Activated naive CD4-positive, alpha-beta T cell (primary cell): ENCODE measurements around the gene ZNF593.

Source experiments
- DNase-seq, 4 experiments: peaks; one replicate each; lab custom pipeline; 2025; lab: John Stamatoyannopoulos, UW

The ZNF593 gene

GRCh38 chr1:26169198-26169554 is 532 bp upstream of the ZNF593 start:
- DNase-seq, result no peak

GRCh38 chr1:26170472-26170821 is 739 bp downstream of the ZNF593 start:
- no peak for DNase-seq

- no peak for DNase-seq
These were observed 1.7 kb downstream of the ZNF593 start, which contains the start of gene ZNF593OS for GRCh38 chr1:26171084-26172072. TSS of gene ZNF593OS (minus strand) at chr1:26171832. CDS start at chr1:26171661, 171 bp downstream.

DNA sequence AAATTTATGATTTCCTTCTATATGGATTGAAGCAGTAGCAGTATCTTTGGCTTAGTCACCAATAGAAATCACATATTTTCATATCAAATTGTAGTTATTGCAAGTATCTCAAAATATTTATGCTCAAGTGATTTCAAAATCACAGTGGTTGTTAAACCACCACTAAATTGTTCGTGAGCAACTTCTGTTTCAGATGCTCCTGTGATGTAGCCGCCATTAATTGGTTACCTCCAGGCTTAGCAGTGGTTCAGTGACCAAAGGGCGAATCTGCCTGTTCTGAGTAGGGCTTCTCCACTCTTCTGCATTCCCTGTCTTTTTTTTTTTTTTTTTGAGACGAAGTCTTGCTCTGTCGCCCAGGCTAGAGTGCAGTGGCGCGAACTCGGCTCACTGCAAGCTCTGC is 5.6 kb downstream of the ZNF593 start:
- DNase-seq, result no peak

DNA sequence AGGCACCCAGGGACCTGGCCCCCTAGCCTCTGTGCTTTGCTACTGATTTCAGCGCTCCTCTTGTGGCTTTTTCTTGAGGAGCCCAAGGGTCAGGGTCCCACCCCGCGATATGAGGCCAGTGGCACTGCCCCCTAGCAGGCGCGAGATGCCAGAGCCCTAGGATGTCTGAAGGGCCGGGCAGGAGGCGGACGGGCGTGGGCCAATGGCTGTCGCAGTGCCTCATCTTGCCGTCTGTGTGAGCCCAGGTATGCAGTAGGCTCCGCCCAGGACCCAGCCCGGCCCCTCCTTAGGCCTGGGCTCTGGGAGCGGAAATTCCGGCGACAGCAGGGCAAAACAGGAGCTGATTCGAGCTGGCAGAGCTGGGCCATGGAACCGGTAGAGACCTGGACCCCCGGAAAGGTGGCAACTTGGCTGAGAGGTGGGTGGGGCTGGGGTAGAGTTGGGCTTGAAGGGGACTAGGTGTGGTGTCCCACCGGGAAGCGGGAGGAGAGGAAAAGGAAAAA is 7.5 kb downstream of the ZNF593 start, which contains the start of gene CNKSR1:
TSS of gene CNKSR1 (plus strand) at position 310 of the 503 bp plus-strand sequence. CDS start at position 367, 57 bp downstream.
- DNase-seq, result no peak

DNA sequence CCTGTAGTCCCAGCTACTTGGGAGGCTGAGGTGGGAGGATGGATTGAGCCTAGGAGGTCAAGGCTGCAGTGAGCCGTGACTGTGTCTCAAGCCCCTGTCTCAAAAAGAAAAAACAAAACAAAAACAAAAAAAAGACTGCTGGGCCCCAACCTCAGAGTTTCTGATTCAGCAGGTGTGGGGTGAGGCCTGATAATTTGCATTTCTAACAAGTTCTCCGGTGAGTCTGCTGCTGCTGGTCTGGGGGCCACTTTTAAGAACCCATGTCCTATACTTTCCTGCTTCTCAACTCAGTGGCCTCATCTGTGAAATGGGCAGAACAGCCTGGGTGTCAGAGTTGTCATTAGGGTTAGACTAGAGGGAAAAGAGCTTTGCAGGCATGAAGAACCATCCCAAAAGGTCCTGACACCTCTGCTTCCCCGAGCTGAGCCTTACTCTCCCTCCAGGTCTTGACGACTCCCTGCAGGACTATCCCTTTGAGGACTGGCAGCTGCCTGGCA is 10.3 kb downstream of the ZNF593 start:
- no peak for DNase-seq

- no peak for DNase-seq
These were observed 12.1 kb downstream of the ZNF593 start for GRCh38 chr1:26181586-26182382.

DNA sequence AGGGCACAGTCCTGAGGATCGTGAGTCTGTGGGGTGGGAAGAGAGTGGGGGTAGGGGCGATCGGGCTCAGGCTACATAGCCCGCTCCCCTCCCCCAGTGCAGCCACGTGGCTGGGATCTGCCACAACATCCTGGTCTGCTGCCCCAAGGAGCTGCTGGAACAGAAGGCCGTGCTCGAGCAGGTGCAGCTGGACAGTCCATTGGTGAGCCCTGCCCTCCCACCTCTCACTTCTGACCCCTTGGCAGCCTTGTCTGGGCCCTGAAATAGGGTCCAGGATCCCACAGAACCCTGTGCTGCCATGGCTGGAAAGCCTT is 12.6 kb downstream of the ZNF593 start:
- no peak for DNase-seq

- no peak for DNase-seq
These were observed 14.4 kb downstream of the ZNF593 start for GRCh38 chr1:26184086-26184485.

DNA sequence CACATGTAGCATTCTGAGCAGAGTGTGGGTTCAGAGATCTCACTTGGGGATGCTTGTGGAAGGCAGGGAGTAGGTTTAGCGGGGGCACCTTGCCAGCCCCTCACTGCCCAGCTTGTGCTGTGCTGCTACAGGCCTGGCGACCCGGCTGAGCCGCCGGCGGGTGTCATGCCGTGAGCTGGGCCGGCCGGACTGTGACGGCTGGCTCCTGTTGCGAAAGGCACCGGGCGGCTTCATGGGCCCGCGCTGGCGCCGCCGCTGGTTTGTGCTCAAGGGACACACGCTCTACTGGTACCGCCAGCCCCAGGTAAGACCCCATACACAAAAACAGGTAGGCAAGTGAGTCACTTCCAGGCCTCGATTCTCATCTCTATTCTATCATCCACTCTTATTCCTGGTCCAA is 15.2 kb downstream of the ZNF593 start:
- DNase-seq, result no peak

- no peak for DNase-seq
These were observed 18.2 kb downstream of the ZNF593 start for GRCh38 chr1:26187882-26188281.

DNA sequence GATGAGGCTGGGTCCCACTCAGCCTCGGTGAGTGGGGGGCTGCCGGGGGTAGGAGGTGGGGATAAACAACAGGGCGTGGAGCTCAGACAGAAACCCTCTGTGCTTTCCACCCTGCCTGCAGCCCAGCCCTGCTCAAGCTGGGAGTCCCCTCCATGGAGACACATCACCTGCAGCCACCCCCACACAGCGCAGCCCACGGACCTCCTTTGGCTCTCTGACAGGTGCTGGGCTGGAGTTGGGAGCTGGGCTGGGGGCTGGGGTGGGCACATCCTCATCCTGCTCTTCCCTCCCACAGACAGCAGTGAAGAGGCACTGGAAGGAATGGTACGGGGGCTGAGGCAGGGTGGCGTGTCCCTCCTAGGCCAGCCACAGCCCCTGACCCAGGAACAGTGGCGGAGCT is 18.8 kb downstream of the ZNF593 start:
- DNase-seq, result no peak

DNA sequence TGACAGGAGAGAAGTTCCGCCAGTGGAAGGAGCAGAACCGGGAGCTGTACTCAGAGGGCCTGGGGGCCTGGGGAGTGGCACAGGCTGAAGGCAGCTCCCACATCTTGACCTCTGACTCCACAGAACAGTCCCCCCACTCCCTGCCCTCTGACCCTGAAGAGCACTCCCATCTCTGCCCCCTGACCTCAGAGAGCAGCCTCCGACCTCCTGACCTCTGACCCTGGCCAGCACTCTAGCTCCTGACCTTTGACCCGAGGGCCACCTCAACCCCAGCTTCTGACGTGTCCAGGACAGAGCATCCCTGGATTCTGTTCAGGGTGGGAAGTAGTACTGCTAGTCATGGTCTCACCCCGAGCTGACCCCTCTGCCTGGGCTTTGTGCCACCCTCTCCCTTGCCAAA is 19.6 kb downstream of the ZNF593 start:
- DNase-seq, result no peak

GRCh38 chr1:26189751-26190275 is 20.1 kb downstream of the ZNF593 start:
- no peak for DNase-seq

GRCh38 chr1:26190373-26190987 is 20.8 kb downstream of the ZNF593 start, which contains the start of gene CATSPER4:
TSS of gene CATSPER4 (plus strand) at chr1:26190602. CDS start at chr1:26190628, 26 bp downstream.
- DNase-seq, result no peak

DNA sequence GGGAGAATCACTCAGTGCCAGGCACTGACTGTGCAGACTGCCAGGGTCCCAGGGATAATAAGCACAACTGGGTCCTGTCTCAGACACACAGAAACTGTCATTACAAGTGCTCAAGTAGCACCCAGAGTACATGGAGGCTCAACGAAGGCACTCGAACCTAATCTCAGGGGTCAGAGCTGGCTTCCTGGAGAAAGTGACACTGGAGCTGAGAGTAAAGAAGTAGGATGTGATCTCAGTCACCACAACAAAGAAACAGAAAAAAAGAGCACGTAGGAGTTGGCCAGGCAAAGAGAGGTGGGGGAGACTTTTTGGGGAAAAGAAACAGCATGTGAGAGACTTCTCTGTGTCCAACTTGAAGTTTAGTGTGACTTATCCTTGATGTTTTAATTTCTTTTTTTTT is 22.0 kb downstream of the ZNF593 start:
- DNase-seq, result no peak

GRCh38 chr1:26195805-26196204 is 26.1 kb downstream of the ZNF593 start:
- DNase-seq, result no peak

DNA sequence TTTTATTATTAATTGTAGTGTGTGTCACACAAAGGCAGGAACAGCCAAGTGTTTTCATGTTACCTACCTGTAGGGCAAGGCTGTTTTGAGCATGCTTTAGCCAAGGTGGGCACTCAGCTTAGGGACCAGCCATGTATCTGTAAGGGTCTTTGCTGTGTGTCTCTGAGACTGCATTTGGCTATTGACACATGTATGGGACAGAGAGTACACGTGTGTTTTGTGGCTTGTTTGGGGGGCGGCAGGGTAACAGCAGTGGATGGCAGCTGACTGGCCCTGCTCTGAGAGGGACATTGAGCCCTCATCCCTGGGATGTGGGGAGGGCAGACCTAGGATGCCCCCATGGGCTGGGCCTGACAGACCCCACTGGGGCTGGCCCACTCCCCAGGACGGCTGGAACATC is 27.6 kb downstream of the ZNF593 start:
- DNase-seq, result no peak

DNA sequence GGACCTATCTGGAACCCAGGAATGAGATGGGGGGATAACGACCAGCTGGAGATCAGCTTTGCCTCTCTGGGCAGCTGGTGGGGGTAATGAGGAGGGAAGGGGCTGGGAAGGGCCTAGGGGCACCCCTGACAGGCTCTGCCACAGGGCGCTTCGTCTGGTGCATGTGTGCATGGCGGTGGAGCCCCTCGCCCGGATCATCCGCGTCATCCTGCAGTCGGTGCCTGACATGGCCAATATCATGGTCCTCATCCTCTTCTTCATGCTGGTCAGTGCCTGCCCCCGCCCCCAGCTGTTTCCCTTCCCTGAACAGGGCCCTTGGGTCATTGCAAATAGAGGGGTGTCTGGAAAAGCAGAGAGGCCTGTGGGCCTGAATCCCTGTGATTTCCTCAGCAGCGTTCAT is 28.1 kb downstream of the ZNF593 start:
- no peak for DNase-seq

- DNase-seq, result no peak
These were observed 30.7 kb downstream of the ZNF593 start for GRCh38 chr1:26200413-26200812.

DNA sequence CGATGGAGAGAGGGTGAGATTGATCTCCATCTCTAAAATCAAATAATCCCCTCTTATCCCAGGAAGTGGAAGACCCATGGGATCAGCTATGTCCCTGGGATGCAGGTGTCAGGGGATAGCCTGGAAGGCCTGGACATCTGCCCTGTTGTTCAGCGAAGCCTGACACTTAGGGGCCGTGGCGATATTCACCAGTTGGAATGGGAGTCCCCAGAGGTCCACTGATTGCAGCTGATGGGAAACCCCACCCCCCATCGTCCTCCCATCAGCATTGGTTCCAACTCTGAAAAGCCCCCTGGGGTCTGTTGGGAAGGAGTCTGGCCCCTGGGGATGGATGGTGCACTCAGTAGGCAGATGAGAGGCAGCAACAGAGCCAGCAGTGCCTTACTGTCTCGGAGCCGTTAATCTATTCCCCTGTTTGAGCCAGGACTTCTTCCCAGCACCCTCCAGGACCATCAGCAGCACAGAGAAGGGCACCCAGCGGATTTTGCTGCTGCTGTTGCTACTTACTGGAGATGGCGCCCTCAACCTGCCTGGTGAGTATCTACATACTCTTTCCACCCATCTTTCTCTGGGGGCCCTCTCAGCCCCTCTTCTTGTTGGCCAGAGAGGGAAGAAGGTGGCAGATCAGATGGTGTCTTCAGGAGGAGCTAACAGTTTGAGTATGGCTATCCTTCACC is 34.1 kb downstream of the ZNF593 start:
- DNase-seq, result no peak
